AG04449 (cell line): ENCODE measurements around the gene CAMTA1.

ENCODE experiments used
- CTCF ChIA-PET: fragments of 350-600 bp; formaldehyde crosslinking; extraction: SDS; loops from one replicate; lab custom pipeline; 2021; ENCODE audit warnings: antibody characterized with exemption; lab: Yijun Ruan, JAX
- POLR2A ChIA-PET: fragments of 400-600, 350-600 bp; formaldehyde crosslinking; extraction: SDS; loops from one replicate; lab custom pipeline; 2020; ENCODE audit warnings: antibody characterized with exemption, inconsistent platforms; lab: Yijun Ruan, JAX
- DNase-seq: peaks from one replicate; pipeline ENCODE4 v3.0.0-alpha.2; 2010; ENCODE audit warnings: low read depth, low spot score
- H3K4me3 ChIP-seq: 2 replicates; pipeline ENCODE4 v1.5.1; 2011; ENCODE audit warnings: low read depth, mild to moderate bottlenecking, control low read depth, low read length
- CTCF ChIP-seq: IDR thresholded peaks from one replicate; pipeline ENCODE4 v1.5.1; 2011; ENCODE audit warnings: mild to moderate bottlenecking, moderate library complexity, low read length, control low read depth, inconsistent platforms; ENCODE audit not compliant: insufficient read depth; ENCODE audit errors: missing control alignments

The CAMTA1 gene

DNA sequence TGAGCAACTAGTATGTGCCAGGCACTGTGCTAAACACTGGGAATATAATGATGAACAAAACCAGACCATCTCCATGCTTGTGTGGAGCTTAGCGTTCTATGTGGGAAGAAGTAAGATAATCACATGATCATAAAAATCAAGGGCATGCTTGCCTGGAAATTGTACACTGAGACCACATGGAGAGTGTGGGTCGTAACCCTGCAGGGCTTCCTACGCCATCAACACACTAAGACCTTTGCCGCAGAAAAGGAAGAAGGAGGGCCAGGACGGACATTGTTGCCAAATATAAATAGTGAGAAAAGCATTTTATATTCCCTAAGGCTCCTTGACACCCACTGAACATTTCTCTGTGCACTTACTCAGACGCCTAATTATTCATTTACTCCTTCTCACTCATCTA lies 597.7 kb downstream of the CAMTA1 start:
- H3K4me3 ChIP-seq = no peak overlapping the region
- no peak for TF ChIP-seq CTCF
- no peak for DNase-seq
- ChIA-PET CTCF (no interaction called here), POLR2A (no interaction called here)

GRCh38 chr1:7383671-7384520 lies 598.6 kb downstream of the CAMTA1 start:
- CTCF ChIA-PET = no interaction called here
- POLR2A ChIA-PET = no interaction called here

DNA sequence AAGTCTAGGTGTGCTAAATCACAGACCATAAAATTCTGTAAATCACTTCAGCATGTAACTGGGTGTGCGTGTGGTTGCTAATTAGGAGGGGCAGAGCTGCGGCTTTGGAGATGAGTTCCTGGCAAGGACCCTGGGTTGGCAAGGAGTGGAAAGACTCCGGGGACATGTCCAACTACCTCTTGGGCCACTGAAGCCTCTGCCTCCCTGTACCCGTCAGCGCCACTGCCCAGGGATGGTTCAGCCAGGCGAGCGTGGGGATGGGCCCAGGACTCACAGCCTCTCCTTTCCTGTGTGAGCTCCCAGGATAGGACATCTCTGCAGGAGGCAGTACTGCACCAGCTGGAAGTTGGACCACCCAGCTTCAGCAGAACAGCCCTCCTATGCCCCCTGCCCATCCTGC lies 599.4 kb downstream of the CAMTA1 start:
- CTCF ChIA-PET = no interaction called here
- no peak for DNase-seq
- TF ChIP-seq CTCF = no peak
- POLR2A ChIA-PET = no interaction called here
- H3K4me3 ChIP-seq = no peak overlapping the region

More at GRCh38 chr1:7383671-7384520, 598.6 kb downstream of the CAMTA1 start:
- DNase-seq = no peak
- no peak for TF ChIP-seq CTCF
- no peak overlapping the region for H3K4me3 ChIP-seq

- no peak overlapping the region for H3K4me3 ChIP-seq
- no peak for DNase-seq
- POLR2A ChIA-PET = no interaction called here
- CTCF ChIA-PET = no interaction called here
- no peak for TF ChIP-seq CTCF
Observed at GRCh38 chr1:7385471-7386225, 600.4 kb downstream of the CAMTA1 start.

DNA sequence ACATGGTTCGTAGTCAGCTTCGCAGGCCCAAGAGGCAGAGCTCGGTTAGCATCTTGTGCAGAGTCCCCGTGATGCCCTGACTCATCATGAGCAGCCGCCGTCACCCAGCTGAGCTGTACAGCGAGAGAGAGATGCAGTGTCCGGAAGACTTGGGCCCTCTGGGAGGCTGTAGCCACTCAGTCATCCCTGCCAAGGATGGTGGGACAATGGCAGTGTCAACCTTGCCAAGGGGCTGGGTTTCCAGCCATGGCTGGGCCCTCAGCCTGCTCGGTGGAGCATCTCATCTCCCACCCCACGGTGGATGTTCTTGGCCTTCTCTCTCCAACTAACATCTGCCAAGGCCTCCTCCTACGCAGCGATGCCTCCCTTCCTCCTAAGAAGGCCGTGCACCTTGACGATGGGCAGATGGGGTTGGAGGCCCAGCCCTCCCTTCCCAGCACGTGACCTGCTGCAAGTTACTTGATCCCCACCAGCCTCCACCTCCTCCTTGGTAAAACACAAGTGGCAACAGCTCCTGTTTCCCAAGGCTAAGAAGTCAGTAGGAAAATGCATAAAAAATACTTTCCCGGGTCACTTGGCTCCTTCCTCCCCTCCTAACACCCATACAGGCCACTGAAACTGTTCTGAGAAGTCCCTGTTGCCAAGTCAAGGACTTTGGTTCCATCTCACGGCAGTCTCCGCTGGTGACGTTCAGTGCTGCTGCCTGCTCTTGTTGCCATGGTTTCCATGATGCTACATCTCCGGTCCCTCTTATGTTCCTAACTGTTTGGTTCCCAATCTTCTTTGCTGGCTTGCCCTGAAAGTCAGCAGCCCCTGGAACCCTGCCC lies 601.2 kb downstream of the CAMTA1 start:
- no peak overlapping the region for H3K4me3 ChIP-seq
- DNase-seq = no peak
- TF ChIP-seq CTCF = no peak
- ChIA-PET POLR2A (no interaction called here), CTCF (no interaction called here)
